T-helper 2 cell treated with Interferon-gamma antibody and Interleukin-4, amounts not matched to agents 5 μg/mL and 100 μg/mL, for 36 hours (primary cell): ENCODE data around the gene OR2A14.
"Not testable (repeated sequence)": the region's sequence is repeated elsewhere in the genome, so short reads cannot be mapped to it uniquely, and the experiment has no call there.

Source experiments
- DNase-seq: peaks from one replicate; pipeline ENCODE4 v3.0.0; 2021; ENCODE audit warnings: low spot score
- H3K27ac Mint-ChIP-seq: one replicate; pipeline ENCODE4 v1.8.0; 2021; ENCODE audit warnings: mild to moderate bottlenecking, mixed read lengths
- H3K27me3 Mint-ChIP-seq: one replicate; pipeline ENCODE4 v1.8.0; 2021; ENCODE audit warnings: low read depth, mixed read lengths
- H3K36me3 Mint-ChIP-seq: one replicate; pipeline ENCODE4 v1.8.0; 2021; ENCODE audit warnings: low read depth, mixed read lengths
- H3K4me1 Mint-ChIP-seq: one replicate; pipeline ENCODE4 v1.8.0; 2021; ENCODE audit warnings: low read depth, mixed read lengths
- H3K4me3 Mint-ChIP-seq: one replicate; pipeline ENCODE4 v1.8.0; 2022; ENCODE audit warnings: mild to moderate bottlenecking, moderate library complexity, mixed read lengths
- H3K9me3 Mint-ChIP-seq: one replicate; pipeline ENCODE4 v1.8.0; 2021; ENCODE audit warnings: mixed read lengths

OR2A14 gene

GRCh38 chr7:144129601-144130000 is 6.6 kb downstream of the OR2A14 start:
- H3K36me3 Mint-ChIP-seq, H3K4me3 Mint-ChIP-seq, DNase-seq, H3K9me3 Mint-ChIP-seq, H3K27me3 Mint-ChIP-seq, H3K27ac Mint-ChIP-seq, H3K4me1 Mint-ChIP-seq: not testable (repeated sequence)

GRCh38 chr7:144130730-144131129 is 7.8 kb downstream of the OR2A14 start:
- H3K4me1 Mint-ChIP-seq = no peaks in the 10 kb centered on the region
- no peak for DNase-seq
- H3K9me3 Mint-ChIP-seq = no peaks in the 10 kb centered on the region
- no peak overlapping the region for H3K27ac Mint-ChIP-seq
- H3K36me3 Mint-ChIP-seq = no peaks in the 10 kb centered on the region
- H3K27me3 Mint-ChIP-seq = no peaks in the 10 kb centered on the region
- H3K4me3 Mint-ChIP-seq = no peak overlapping the region

- no peak for DNase-seq
- Mint-ChIP-seq H3K4me1 (no peaks in the 10 kb centered on the region), H3K9me3 (no peaks in the 10 kb centered on the region), H3K27me3 (peaks cover 2% of the 10 kb centered on the region), H3K36me3 (no peaks in the 10 kb centered on the region), H3K27ac (no peak overlapping the region), H3K4me3 (no peak overlapping the region)
Measured at GRCh38 chr7:144132262-144132661, 9.3 kb downstream of the OR2A14 start.

- no peaks in the 10 kb centered on the region for H3K9me3 Mint-ChIP-seq
- no peaks in the 10 kb centered on the region for H3K4me1 Mint-ChIP-seq
- H3K4me3 Mint-ChIP-seq = no peak overlapping the region
- no peak overlapping the region for H3K27ac Mint-ChIP-seq
- H3K36me3 Mint-ChIP-seq = no peaks in the 10 kb centered on the region
- no peak for DNase-seq
- H3K27me3 Mint-ChIP-seq = peaks cover 3% of the 10 kb centered on the region
Measured at GRCh38 chr7:144133307-144133706, 10.3 kb downstream of the OR2A14 start.

GRCh38 chr7:144134116-144134515 is 11.1 kb downstream of the OR2A14 start:
- no peak overlapping the region for H3K27ac Mint-ChIP-seq
- H3K4me1 Mint-ChIP-seq = no peaks in the 10 kb centered on the region

GRCh38 chr7:144137501-144137900 is 14.5 kb downstream of the OR2A14 start:
- no peak for DNase-seq
- no peaks in the 10 kb centered on the region for H3K4me1 Mint-ChIP-seq
- peaks cover 3% of the 10 kb centered on the region for H3K27me3 Mint-ChIP-seq
- no peaks in the 10 kb centered on the region for H3K9me3 Mint-ChIP-seq
- H3K4me3 Mint-ChIP-seq = no peak overlapping the region
- H3K36me3 Mint-ChIP-seq = no peaks in the 10 kb centered on the region
- no peak overlapping the region for H3K27ac Mint-ChIP-seq

More at GRCh38 chr7:144134116-144134515, 11.1 kb downstream of the OR2A14 start:
- Mint-ChIP-seq H3K36me3 (no peaks in the 10 kb centered on the region), H3K9me3 (no peaks in the 10 kb centered on the region), H3K27me3 (peaks cover 3% of the 10 kb centered on the region), H3K4me3 (no peak overlapping the region)
- no peak for DNase-seq

GRCh38 chr7:144142187-144142586 is 19.2 kb downstream of the OR2A14 start:
- H3K36me3 Mint-ChIP-seq = no peaks in the 10 kb centered on the region
- no peaks in the 10 kb centered on the region for H3K4me1 Mint-ChIP-seq
- no peak overlapping the region for H3K27ac Mint-ChIP-seq
- H3K27me3 Mint-ChIP-seq = peaks cover 2% of the 10 kb centered on the region
- DNase-seq = no peak
- H3K9me3 Mint-ChIP-seq = peaks cover 6% of the 10 kb centered on the region
- H3K4me3 Mint-ChIP-seq = no peak overlapping the region

- Mint-ChIP-seq H3K4me3 (no peak overlapping the region), H3K27ac (no peak overlapping the region), H3K36me3 (no peaks in the 10 kb centered on the region), H3K27me3 (no peaks in the 10 kb centered on the region), H3K9me3 (peaks cover 24% of the 10 kb centered on the region), H3K4me1 (no peaks in the 10 kb centered on the region)
- DNase-seq = no peak
Measured at GRCh38 chr7:144144426-144144825, 21.4 kb downstream of the OR2A14 start.

- no peak overlapping the region for H3K4me3 Mint-ChIP-seq
- H3K4me1 Mint-ChIP-seq = no peaks in the 10 kb centered on the region
- no peak overlapping the region for H3K27ac Mint-ChIP-seq
- no peaks in the 10 kb centered on the region for H3K27me3 Mint-ChIP-seq
- H3K36me3 Mint-ChIP-seq = no peaks in the 10 kb centered on the region
- H3K9me3 Mint-ChIP-seq = peaks cover 30% of the 10 kb centered on the region
- DNase-seq = no peak
Measured at GRCh38 chr7:144148224-144148827, 25.4 kb downstream of the OR2A14 start.

GRCh38 chr7:144158861-144159260 is 35.9 kb downstream of the OR2A14 start:
- Mint-ChIP-seq H3K4me3 (no peak overlapping the region), H3K27me3 (peaks cover 6% of the 10 kb centered on the region), H3K27ac (no peak overlapping the region), H3K9me3 (no peaks in the 10 kb centered on the region), H3K4me1 (no peaks in the 10 kb centered on the region), H3K36me3 (no peaks in the 10 kb centered on the region)
- no peak for DNase-seq

- Mint-ChIP-seq H3K36me3 (no peaks in the 10 kb centered on the region), H3K27ac (no peak overlapping the region), H3K27me3 (peaks cover 5% of the 10 kb centered on the region), H3K4me3 (no peak overlapping the region), H3K9me3 (no peaks in the 10 kb centered on the region), H3K4me1 (no peaks in the 10 kb centered on the region)
- no peak for DNase-seq
Measured at GRCh38 chr7:144164784-144165183, 41.8 kb downstream of the OR2A14 start.

- H3K36me3 Mint-ChIP-seq, H3K4me1 Mint-ChIP-seq, DNase-seq, H3K4me3 Mint-ChIP-seq, H3K9me3 Mint-ChIP-seq, H3K27ac Mint-ChIP-seq: not testable (repeated sequence)
- peaks cover 12% of the 10 kb centered on the region for H3K27me3 Mint-ChIP-seq
Measured at GRCh38 chr7:144171594-144172350, 48.8 kb downstream of the OR2A14 start.

GRCh38 chr7:144174613-144175012 is 51.6 kb downstream of the OR2A14 start:
- Mint-ChIP-seq H3K9me3 (no peaks in the 10 kb centered on the region), H3K36me3 (no peaks in the 10 kb centered on the region), H3K4me3 (no peak overlapping the region), H3K27me3 (peaks cover 22% of the 10 kb centered on the region), H3K27ac (no peak overlapping the region), H3K4me1 (no peaks in the 10 kb centered on the region)
- DNase-seq = no peak

GRCh38 chr7:144178380-144179164 is 55.6 kb downstream of the OR2A14 start:
- H3K4me3 Mint-ChIP-seq, H3K27ac Mint-ChIP-seq, DNase-seq, H3K4me1 Mint-ChIP-seq, H3K9me3 Mint-ChIP-seq, H3K36me3 Mint-ChIP-seq: not testable (repeated sequence)
- peaks cover 20% of the 10 kb centered on the region for H3K27me3 Mint-ChIP-seq
